Measurements from ENCODE around the gene CDH13. TPM values are rescaled to one million over a fixed set of nuclear protein-coding genes. Genes with fewer than 3 reads are reported as not detected.

Gene CDH13
- total RNA-seq, 2 donors from 2014 or later, result 4.1 to 7.1 TPM

GRCh38 chr16:82995286-82995923 is 368.6 kb downstream of the CDH13 start:
- ATAC-seq (peak; percentile 43), DNase-seq (peak in 1 of 2 donors; percentile 11)
- intact Hi-C loops (cut with DNase I, micrococcal nuclease), result no loop called here

- peak; percentile 10 to 50 for DNase-seq
- peak; percentile 77 for ATAC-seq
- intact Hi-C loops (cut with DNase I, micrococcal nuclease), result no loop called here
Measured at GRCh38 chr16:82995924-82996441, 369.2 kb downstream of the CDH13 start.

- DNase-seq (no peak), ATAC-seq (no peak)
- intact Hi-C loops (cut with DNase I, micrococcal nuclease), result no loop called here
Measured at GRCh38 chr16:82996814-82997213, 370.0 kb downstream of the CDH13 start.

GRCh38 chr16:82999711-83000110 is 372.9 kb downstream of the CDH13 start:
- ATAC-seq (no peak), DNase-seq (no peak)
- intact Hi-C loops (cut with DNase I, micrococcal nuclease), result no loop called here

GRCh38 chr16:83002351-83003334 is 375.9 kb downstream of the CDH13 start:
- intact Hi-C loops (cut with DNase I, micrococcal nuclease), result no loop called here
- no peak for DNase-seq
- ATAC-seq, result peak; percentile 60

- intact Hi-C loops (cut with DNase I, micrococcal nuclease), result no loop called here
- ATAC-seq (no peak), DNase-seq (no peak)
Measured at GRCh38 chr16:83004868-83005652, 378.3 kb downstream of the CDH13 start.

- ATAC-seq (no peak), DNase-seq (no peak)
- intact Hi-C loops (cut with DNase I, micrococcal nuclease), result no loop called here
Measured at GRCh38 chr16:83005653-83006160, 378.9 kb downstream of the CDH13 start.

- intact Hi-C loops (cut with DNase I, micrococcal nuclease), result no loop called here
- DNase-seq (no peak), ATAC-seq (no peak)
Measured at GRCh38 chr16:83010776-83011720, 384.3 kb downstream of the CDH13 start.

GRCh38 chr16:83011939-83012338 is 385.2 kb downstream of the CDH13 start:
- intact Hi-C loops (cut with DNase I, micrococcal nuclease), result no loop called here
- ATAC-seq (no peak), DNase-seq (no peak)

- no peak for ATAC-seq
- intact Hi-C loops (cut with DNase I, micrococcal nuclease), result no loop called here
Measured at GRCh38 chr16:83013071-83013470, 386.3 kb downstream of the CDH13 start.

GRCh38 chr16:83019963-83020362 is 393.2 kb downstream of the CDH13 start:
- no peak for DNase-seq
- intact Hi-C loops (cut with DNase I, micrococcal nuclease), result no loop called here
- no peak for ATAC-seq

More at GRCh38 chr16:83013071-83013470, 386.3 kb downstream of the CDH13 start:
- no peak for DNase-seq

GRCh38 chr16:83021045-83021444 is 394.3 kb downstream of the CDH13 start:
- intact Hi-C loops (cut with DNase I, micrococcal nuclease), result no loop called here

GRCh38 chr16:83021746-83022145 is 395.0 kb downstream of the CDH13 start:
- intact Hi-C loops (cut with DNase I, micrococcal nuclease), result no loop called here
- no peak for DNase-seq
- no peak for ATAC-seq

More at GRCh38 chr16:83021045-83021444, 394.3 kb downstream of the CDH13 start:
- no peak for ATAC-seq
- DNase-seq, result no peak

GRCh38 chr16:83023011-83023410 is 396.2 kb downstream of the CDH13 start:
- DNase-seq (no peak), ATAC-seq (no peak)
- intact Hi-C loops (cut with DNase I, micrococcal nuclease), result no loop called here

GRCh38 chr16:83023640-83024039 is 396.9 kb downstream of the CDH13 start:
- intact Hi-C loops (cut with DNase I, micrococcal nuclease), result no loop called here
- ATAC-seq (no peak), DNase-seq (no peak)

- intact Hi-C loops (cut with DNase I, micrococcal nuclease), result no loop called here
- DNase-seq, result no peak
- no peak for ATAC-seq
Measured at GRCh38 chr16:83027973-83028372, 401.2 kb downstream of the CDH13 start.

- no peak for DNase-seq
- intact Hi-C loops (cut with DNase I, micrococcal nuclease), result no loop called here
- no peak for ATAC-seq
Measured at GRCh38 chr16:83029467-83029866, 402.7 kb downstream of the CDH13 start.

GRCh38 chr16:83031524-83031923 is 404.8 kb downstream of the CDH13 start:
- no peak for ATAC-seq
- intact Hi-C loops (cut with DNase I, micrococcal nuclease), result no loop called here
- DNase-seq, result no peak
